ENCODE measurements around the gene NECAB3. TPM values are rescaled to one million over a fixed set of nuclear protein-coding genes. Genes with fewer than 3 reads are reported as not detected.

The NECAB3 gene
- total and polyA plus RNA-seq, 2 of the 13 experiments (the other 11 are each of a cell fraction or from before 2014, with no cell fraction given), result 61.5 to 65.5 TPM

- TF ChIP-seq ZMYM2 (CRISPR knock-in tag; IDR thresholded peaks at IDR 0.05) (no peak), PREB (CRISPR knock-in tag; IDR thresholded peaks at IDR 0.05) (no peak), ZNF768 (CRISPR knock-in tag; IDR thresholded peaks at IDR 0.05) (no peak), ZNF720 (CRISPR knock-in tag; IDR thresholded peaks at IDR 0.05) (0 out of 2 replicates have a peak, but pooled peaks have one; percentile 50), MED8 (CRISPR knock-in tag; IDR thresholded peaks at IDR 0.05; ENCODE audit: insufficient replicate concordance) (no peak), MLLT10 (CRISPR knock-in tag; IDR thresholded peaks at IDR 0.05) (no peak), REXO4 (CRISPR knock-in tag; IDR thresholded peaks at IDR 0.05; ENCODE audit: borderline replicate concordance) (peak; percentile 43; the same call in 1 of the 2 replicates), JDP2 (CRISPR knock-in tag; IDR thresholded peaks at IDR 0.05; ENCODE audit: borderline replicate concordance) (no peak), ZMYM4 (CRISPR knock-in tag; IDR thresholded peaks at IDR 0.05) (peak; percentile 15)
- TF ChIP-seq, protein P1, sequence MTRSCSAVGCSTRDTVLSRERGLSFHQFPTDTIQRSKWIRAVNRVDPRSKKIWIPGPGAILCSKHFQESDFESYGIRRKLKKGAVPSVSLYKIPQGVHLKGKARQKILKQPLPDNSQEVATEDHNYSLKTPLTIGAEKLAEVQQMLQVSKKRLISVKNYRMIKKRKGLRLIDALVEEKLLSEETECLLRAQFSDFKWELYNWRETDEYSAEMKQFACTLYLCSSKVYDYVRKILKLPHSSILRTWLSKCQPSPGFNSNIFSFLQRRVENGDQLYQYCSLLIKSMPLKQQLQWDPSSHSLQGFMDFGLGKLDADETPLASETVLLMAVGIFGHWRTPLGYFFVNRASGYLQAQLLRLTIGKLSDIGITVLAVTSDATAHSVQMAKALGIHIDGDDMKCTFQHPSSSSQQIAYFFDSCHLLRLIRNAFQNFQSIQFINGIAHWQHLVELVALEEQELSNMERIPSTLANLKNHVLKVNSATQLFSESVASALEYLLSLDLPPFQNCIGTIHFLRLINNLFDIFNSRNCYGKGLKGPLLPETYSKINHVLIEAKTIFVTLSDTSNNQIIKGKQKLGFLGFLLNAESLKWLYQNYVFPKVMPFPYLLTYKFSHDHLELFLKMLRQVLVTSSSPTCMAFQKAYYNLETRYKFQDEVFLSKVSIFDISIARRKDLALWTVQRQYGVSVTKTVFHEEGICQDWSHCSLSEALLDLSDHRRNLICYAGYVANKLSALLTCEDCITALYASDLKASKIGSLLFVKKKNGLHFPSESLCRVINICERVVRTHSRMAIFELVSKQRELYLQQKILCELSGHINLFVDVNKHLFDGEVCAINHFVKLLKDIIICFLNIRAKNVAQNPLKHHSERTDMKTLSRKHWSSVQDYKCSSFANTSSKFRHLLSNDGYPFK (CRISPR knock-in tag; IDR thresholded peaks at IDR 0.05; ENCODE audit: borderline replicate concordance), result 0 out of 2 replicates have a peak, but pooled peaks have one; percentile 20
- TF ChIP-seq, protein P2, sequence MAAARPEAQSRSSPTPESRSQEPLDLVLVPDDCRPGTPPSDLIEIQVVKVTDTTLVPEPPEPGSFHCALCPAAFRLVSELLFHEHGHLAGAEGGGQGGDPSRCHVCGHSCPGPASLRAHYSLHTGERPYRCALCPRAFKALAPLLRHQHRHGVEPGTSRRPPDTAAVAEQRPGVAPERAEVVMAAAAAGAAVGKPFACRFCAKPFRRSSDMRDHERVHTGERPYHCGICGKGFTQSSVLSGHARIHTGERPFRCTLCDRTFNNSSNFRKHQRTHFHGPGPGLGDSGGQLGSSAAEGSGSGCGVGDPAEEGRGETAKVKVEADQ (CRISPR knock-in tag; IDR thresholded peaks at IDR 0.05; ENCODE audit: borderline replicate concordance), result no peak
- TF ChIP-seq, protein P3, sequence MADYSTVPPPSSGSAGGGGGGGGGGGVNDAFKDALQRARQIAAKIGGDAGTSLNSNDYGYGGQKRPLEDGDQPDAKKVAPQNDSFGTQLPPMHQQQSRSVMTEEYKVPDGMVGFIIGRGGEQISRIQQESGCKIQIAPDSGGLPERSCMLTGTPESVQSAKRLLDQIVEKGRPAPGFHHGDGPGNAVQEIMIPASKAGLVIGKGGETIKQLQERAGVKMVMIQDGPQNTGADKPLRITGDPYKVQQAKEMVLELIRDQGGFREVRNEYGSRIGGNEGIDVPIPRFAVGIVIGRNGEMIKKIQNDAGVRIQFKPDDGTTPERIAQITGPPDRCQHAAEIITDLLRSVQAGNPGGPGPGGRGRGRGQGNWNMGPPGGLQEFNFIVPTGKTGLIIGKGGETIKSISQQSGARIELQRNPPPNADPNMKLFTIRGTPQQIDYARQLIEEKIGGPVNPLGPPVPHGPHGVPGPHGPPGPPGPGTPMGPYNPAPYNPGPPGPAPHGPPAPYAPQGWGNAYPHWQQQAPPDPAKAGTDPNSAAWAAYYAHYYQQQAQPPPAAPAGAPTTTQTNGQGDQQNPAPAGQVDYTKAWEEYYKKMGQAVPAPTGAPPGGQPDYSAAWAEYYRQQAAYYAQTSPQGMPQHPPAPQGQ (CRISPR knock-in tag; IDR thresholded peaks at IDR 0.05; ENCODE audit: borderline replicate concordance), result no peak
- TF ChIP-seq, protein P4, sequence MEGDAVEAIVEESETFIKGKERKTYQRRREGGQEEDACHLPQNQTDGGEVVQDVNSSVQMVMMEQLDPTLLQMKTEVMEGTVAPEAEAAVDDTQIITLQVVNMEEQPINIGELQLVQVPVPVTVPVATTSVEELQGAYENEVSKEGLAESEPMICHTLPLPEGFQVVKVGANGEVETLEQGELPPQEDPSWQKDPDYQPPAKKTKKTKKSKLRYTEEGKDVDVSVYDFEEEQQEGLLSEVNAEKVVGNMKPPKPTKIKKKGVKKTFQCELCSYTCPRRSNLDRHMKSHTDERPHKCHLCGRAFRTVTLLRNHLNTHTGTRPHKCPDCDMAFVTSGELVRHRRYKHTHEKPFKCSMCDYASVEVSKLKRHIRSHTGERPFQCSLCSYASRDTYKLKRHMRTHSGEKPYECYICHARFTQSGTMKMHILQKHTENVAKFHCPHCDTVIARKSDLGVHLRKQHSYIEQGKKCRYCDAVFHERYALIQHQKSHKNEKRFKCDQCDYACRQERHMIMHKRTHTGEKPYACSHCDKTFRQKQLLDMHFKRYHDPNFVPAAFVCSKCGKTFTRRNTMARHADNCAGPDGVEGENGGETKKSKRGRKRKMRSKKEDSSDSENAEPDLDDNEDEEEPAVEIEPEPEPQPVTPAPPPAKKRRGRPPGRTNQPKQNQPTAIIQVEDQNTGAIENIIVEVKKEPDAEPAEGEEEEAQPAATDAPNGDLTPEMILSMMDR (CRISPR knock-in tag; IDR thresholded peaks at IDR 0.05), result peak; percentile 2
- TF ChIP-seq, protein P5, sequence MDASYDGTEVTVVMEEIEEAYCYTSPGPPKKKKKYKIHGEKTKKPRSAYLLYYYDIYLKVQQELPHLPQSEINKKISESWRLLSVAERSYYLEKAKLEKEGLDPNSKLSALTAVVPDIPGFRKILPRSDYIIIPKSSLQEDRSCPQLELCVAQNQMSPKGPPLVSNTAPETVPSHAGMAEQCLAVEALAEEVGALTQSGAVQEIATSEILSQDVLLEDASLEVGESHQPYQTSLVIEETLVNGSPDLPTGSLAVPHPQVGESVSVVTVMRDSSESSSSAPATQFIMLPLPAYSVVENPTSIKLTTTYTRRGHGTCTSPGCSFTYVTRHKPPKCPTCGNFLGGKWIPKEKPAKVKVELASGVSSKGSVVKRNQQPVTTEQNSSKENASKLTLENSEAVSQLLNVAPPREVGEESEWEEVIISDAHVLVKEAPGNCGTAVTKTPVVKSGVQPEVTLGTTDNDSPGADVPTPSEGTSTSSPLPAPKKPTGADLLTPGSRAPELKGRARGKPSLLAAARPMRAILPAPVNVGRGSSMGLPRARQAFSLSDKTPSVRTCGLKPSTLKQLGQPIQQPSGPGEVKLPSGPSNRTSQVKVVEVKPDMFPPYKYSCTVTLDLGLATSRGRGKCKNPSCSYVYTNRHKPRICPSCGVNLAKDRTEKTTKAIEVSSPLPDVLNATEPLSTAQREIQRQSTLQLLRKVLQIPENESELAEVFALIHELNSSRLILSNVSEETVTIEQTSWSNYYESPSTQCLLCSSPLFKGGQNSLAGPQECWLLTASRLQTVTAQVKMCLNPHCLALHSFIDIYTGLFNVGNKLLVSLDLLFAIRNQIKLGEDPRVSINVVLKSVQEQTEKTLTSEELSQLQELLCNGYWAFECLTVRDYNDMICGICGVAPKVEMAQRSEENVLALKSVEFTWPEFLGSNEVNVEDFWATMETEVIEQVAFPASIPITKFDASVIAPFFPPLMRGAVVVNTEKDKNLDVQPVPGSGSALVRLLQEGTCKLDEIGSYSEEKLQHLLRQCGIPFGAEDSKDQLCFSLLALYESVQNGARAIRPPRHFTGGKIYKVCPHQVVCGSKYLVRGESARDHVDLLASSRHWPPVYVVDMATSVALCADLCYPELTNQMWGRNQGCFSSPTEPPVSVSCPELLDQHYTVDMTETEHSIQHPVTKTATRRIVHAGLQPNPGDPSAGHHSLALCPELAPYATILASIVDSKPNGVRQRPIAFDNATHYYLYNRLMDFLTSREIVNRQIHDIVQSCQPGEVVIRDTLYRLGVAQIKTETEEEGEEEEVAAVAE (CRISPR knock-in tag; IDR thresholded peaks at IDR 0.05; ENCODE audit: borderline replicate concordance), result no peak
These were observed 576 bp downstream of the NECAB3 start (continued) for GRCh38 chr20:33673410-33674293.
